ENCODE measurements around the gene LAGE3.

GRCh38 chrX:154515966-154516655 lies 37.0 kb upstream of the LAGE3 start, which contains the start of gene FAM3A:
- TF ChIP-seq CTCF (IDR thresholded peaks at IDR 0.05) (no peak), POLR2A (IDR thresholded peaks at IDR 0.05) (peak; percentile 52 to 89)
